Fibroblast of lung (primary cell): ENCODE results near the gene TVP23C.

Experiments
- CTCF ChIP-seq, 2 donors: IDR thresholded peaks in 1 of 2; conservative IDR thresholded peaks in 1 of 2; 1 replicate in 1 of 2; 2 replicates in 1 of 2; pipeline ENCODE4 v1.5.1; 2011 to 2012; ENCODE audit warnings: low read length in 2 of 2, control low read depth in 1 of 2, inconsistent platforms in 1 of 2, low read depth in 1 of 2, mild to moderate bottlenecking in 1 of 2
- EZH2 ChIP-seq: IDR thresholded peaks from 2 replicates; pipeline ENCODE4 v1.5.1; 2012; ENCODE audit warnings: low read length, control low read depth, mild to moderate bottlenecking; ENCODE audit errors: missing control alignments

GRCh38 chr17:15501793-15502192 lies 61.5 kb downstream of the TVP23C start:
- no peak for TF ChIP-seq EZH2
- TF ChIP-seq CTCF (conservative IDR thresholded peaks at IDR 0.05 in 1 of 2, IDR thresholded peaks at IDR 0.05 in 1 of 2; ENCODE audit: low read depth in 1 of 2, low read length in 2 of 2), result no peak
